Common myeloid progenitor, CD34-positive (primary cell): ENCODE data around the gene FAXC.
"Not testable (repeated sequence)": the region's sequence is repeated elsewhere in the genome, so short reads cannot be mapped to it uniquely, and the experiment has no call there.

ENCODE experiments used
- CTCF ChIA-PET: fragments of 350-600 bp; sonication (Branson Sonifier 250); formaldehyde crosslinking; loops from one replicate; lab custom pipeline; 2021; ENCODE audit warnings: antibody characterized with exemption; lab: Charles Lee
- POLR2A ChIA-PET: fragments of 350-600 bp; sonication (Branson Sonifier 250); formaldehyde crosslinking; loops from one replicate; lab custom pipeline; 2021; ENCODE audit warnings: antibody characterized with exemption; lab: Charles Lee
- DNase-seq, 3 donors: peaks; one replicate each; pipeline versions ENCODE4 v3.0.0 to v3.0.0-alpha.2; 2013
- H3K27ac ChIP-seq, 2 experiments: 1 replicate in 1 of 2; 2 replicates in 1 of 2; pipeline ENCODE4 v1.7.0; 2013; ENCODE audit warnings: inconsistent platforms in 2 of 2, low read length in 2 of 2, mild to moderate bottlenecking in 2 of 2, low read depth in 1 of 2, moderate library complexity in 1 of 2; ENCODE audit not compliant: severe bottlenecking in 2 of 2, insufficient read depth in 1 of 2, poor library complexity in 1 of 2
- H3K27me3 ChIP-seq, 5 experiments: replicated peaks in 2 of 5; 1 replicate in 3 of 5; 2 replicates in 2 of 5; pipeline versions ENCODE4 v1.6.1 to v1.7.0; 2013; ENCODE audit warnings: low read length in 4 of 5, mild to moderate bottlenecking in 2 of 5, moderate library complexity in 2 of 5, inconsistent platforms in 1 of 5; ENCODE audit not compliant: insufficient read depth in 5 of 5, control insufficient read depth in 4 of 5
- H3K36me3 ChIP-seq, 4 experiments: 1 replicate in 2 of 4; 2 replicates in 2 of 4; pipeline versions ENCODE4 v1.6.1 to v1.7.0; 2013; ENCODE audit warnings: low read length in 3 of 4, control low read depth in 1 of 4, mild to moderate bottlenecking in 1 of 4; ENCODE audit not compliant: control insufficient read depth in 4 of 4, insufficient read depth in 4 of 4
- H3K4me1 ChIP-seq, 4 experiments: 1 replicate in 3 of 4; 2 replicates in 1 of 4; pipeline versions ENCODE4 v1.6.1 to v1.7.1; 2013; ENCODE audit warnings: low read length in 3 of 4, mild to moderate bottlenecking in 3 of 4, control low read depth in 1 of 4, inconsistent platforms in 1 of 4, moderate library complexity in 1 of 4; ENCODE audit not compliant: control insufficient read depth in 4 of 4, insufficient read depth in 4 of 4; ENCODE audit errors: control extremely low read depth in 1 of 4
- H3K4me3 ChIP-seq, 7 experiments: 1 replicate in 4 of 7; 2 replicates in 3 of 7; pipeline versions ENCODE4 v1.5.1 to v1.7.0; 2013; ENCODE audit warnings: mild to moderate bottlenecking in 7 of 7, low read length in 6 of 7, moderate library complexity in 6 of 7, inconsistent platforms in 2 of 7, low read depth in 2 of 7, control low read depth in 1 of 7; ENCODE audit not compliant: insufficient read depth in 4 of 7, control insufficient read depth in 1 of 7; ENCODE audit errors: extremely low read depth in 1 of 7
- H3K9me3 ChIP-seq, 5 experiments: 1 replicate in 4 of 5; 2 replicates in 1 of 5; pipeline versions ENCODE4 v1.6.1 to v1.7.1; 2013; ENCODE audit warnings: low read length in 4 of 5, mild to moderate bottlenecking in 2 of 5, inconsistent platforms in 1 of 5, low read depth in 1 of 5, moderate library complexity in 1 of 5; ENCODE audit not compliant: control insufficient read depth in 4 of 5, insufficient read depth in 2 of 5; ENCODE audit errors: control extremely low read depth in 1 of 5
- WGBS: methylation state at CpG from one replicate; pipeline ENCODE4 v1.1.5; 2013; ENCODE audit not compliant: insufficient coverage; 5-methylcytosine and 5-hydroxymethylcytosine counted together

The FAXC gene

DNA sequence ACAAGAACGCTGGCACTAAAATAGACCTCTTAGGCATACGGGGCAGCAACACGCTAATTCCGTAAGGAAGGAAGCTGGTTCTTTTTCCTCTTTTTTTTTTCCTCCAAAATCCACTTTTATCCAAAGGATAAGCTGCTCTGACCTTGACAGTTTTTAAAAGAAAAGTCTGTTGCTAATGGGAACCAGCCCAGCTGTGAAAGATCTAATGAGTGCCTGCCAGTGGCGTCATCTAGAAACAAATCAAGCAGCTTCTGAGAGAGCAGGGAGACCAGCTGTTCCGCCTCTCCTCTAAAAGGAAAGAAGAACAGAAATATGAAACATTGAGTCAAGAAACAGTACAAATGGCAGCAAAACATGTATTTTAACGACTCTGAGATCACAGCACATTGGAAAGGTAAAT, 78.6 kb downstream of the FAXC start:
- DNase-seq, result no peak
- Histone ChIP-seq H3K36me3 (no peaks in the 10 kb centered on the region), H3K27me3 (no peaks in the 10 kb centered on the region), H3K4me1 (no peaks in the 10 kb centered on the region), H3K27ac (no peak overlapping the region), H3K4me3 (no peak overlapping the region), H3K9me3 (no peaks in the 10 kb centered on the region)
- 93% methylated on average over 7 of the region's 7 CpGs for WGBS
- ChIA-PET POLR2A (no interaction called here), CTCF (no interaction called here)

DNA sequence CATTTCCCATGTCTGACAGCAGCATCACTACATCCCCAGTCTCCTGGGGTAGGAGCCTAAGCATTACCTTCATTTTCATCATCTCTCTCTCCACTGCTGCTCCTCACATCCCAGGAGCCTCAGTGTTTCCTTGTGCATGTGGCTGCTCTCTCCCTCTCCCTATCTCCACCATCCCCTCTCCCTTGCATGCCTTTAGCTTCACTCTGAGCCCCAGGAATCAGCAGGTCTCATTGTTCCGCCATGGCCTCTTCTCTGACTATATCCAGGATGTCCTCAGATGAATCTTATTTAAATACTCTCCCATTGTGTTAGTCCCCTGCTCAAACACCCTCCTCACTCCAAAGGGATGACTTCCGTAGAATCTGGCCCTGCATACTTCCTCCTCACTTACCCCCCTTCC, 79.4 kb downstream of the FAXC start:
- Histone ChIP-seq H3K9me3 (no peaks in the 10 kb centered on the region), H3K4me1 (no peaks in the 10 kb centered on the region), H3K36me3 (no peaks in the 10 kb centered on the region), H3K27ac (no peak overlapping the region), H3K4me3 (no peak overlapping the region), H3K27me3 (no peaks in the 10 kb centered on the region)
- 100% methylated on average over 2 of the region's 2 CpGs for WGBS
- POLR2A ChIA-PET, result no interaction called here
- no peak for DNase-seq
- CTCF ChIA-PET, result interaction anchor here (1.0 kb wide), 1 partner anchor 28 kb away, joined by 3 read pairs; no protein-coding TSS in a partner anchor

DNA sequence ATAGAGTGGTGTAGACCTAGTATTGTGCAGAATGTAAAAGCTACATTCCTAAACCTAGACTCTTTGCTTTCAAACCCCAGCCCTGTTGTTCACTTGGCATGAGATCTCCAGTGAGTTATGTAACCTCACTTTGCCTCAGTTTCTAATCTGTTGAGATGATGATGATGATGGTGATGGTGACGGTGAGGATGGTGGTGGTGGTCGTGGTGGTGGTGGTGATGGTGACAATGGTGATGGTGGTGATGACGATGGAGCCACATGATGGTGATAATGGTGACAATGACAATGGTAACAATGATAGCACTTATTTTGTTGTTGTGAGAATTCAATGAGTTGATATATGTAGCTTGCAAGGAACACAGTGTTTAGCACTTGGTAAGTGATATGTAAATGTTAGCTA, 80.3 kb downstream of the FAXC start:
- DNase-seq, result no peak
- WGBS, result 54% methylated on average over 3 of the region's 3 CpGs
- Histone ChIP-seq H3K9me3 (no peaks in the 10 kb centered on the region), H3K4me1 (no peaks in the 10 kb centered on the region), H3K36me3 (no peaks in the 10 kb centered on the region), H3K4me3 (no peak overlapping the region), H3K27ac (no peak overlapping the region), H3K27me3 (no peaks in the 10 kb centered on the region)
- CTCF ChIA-PET, result interaction anchor here (1.0 kb wide), 1 partner anchor 27 kb away, joined by 3 read pairs; no protein-coding TSS in a partner anchor
- POLR2A ChIA-PET, result no interaction called here

DNA sequence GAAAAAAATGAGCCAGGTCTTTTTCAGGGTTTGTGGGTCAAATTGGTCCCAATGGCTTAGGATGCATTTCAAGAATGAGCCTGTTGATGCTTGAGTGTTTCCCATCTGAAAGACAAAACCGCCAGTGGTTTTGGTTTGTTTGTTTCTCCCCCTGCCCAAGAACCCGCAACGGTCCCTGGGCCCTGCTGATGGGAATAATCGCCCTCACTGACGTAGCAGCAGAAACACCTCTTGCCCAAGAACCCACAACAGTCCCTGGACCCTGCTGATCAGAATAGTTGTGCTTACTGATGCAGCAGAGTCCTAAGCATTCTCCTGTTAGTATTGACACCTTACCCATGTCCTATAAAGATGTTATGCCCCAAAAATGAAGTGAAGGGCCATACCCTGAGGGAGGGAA, 82.5 kb downstream of the FAXC start:
- H3K4me1 ChIP-seq, POLR2A ChIA-PET, H3K27me3 ChIP-seq, DNase-seq, H3K27ac ChIP-seq, H3K9me3 ChIP-seq, CTCF ChIA-PET, H3K36me3 ChIP-seq, H3K4me3 ChIP-seq: not testable (repeated sequence)
- WGBS, result 85% methylated on average over 5 of the region's 5 CpGs

DNA sequence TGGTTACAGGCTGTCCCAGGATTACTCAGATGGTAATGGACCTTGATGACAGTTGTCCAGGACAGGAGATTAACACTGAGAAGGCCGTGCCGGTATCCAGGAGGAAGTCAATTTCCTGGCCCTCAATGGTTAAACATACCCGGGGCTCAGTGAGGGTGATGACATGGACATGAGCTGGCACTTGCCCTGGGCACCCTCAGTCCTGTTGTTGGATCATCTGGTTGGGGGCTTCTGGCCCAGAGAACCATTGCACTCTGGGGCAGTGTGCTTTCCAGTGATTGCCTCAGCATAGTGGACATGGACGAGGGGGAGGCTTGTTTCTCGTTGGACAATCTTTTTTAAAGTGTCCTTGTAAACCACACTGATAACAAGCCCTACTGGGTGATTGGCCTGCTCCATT, 84.0 kb downstream of the FAXC start:
- H3K4me1 ChIP-seq, H3K27me3 ChIP-seq, H3K27ac ChIP-seq, DNase-seq, H3K9me3 ChIP-seq, H3K36me3 ChIP-seq, CTCF ChIA-PET, H3K4me3 ChIP-seq, POLR2A ChIA-PET: not testable (repeated sequence)
- WGBS, result 91% methylated on average over 5 of the region's 5 CpGs

DNA sequence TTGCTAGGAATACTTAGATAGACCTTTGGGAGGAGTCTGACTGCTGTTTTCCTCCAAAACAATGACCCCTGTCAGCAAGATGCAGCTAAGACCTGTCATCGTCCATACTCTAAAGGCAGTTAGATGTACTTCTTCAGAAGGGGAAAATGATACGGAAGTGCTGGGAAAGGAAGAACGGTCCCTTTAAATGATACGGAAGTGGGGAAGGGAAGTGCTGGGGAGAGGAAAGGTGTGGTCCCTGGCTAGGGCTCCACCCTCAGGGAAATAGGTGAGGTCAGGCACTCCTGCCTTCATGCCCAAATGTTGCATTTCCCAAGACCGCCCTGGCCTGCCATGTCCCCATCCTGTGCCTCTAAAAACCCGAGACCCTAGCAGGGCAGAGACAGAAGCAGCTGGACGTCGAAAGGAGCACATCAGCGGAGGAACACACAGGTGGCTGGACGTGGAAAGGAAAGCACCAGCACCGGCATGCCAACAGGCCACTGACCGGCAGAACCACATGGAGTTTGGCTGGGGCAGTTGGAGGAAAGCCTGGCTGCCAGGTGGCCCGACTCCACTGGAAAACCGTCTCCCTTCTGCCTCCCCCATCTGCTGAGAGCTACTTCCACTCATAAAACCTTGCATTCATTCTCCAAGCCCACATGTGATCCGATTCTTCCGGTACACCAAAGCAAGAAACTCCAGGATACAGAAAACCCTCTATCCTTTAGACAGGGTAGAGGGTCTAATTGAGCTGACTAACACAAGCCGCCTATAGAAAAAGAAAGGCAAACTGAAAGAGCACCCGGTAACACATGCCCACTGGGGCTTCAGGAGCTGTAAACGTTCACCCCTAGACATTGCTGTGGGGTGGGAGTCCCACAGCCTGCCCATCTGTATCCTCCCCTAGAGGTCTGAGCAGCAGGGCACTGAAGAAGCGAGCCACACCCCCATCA, 94.6 kb downstream of the FAXC start:
- ChIA-PET CTCF (no interaction called here), POLR2A (no interaction called here)
- DNase-seq, result no peak
- Histone ChIP-seq H3K4me1 (no peaks in the 10 kb centered on the region), H3K36me3 (no peaks in the 10 kb centered on the region), H3K9me3 (no peaks in the 10 kb centered on the region), H3K27me3 (peaks cover 0 to 4% (median 0%) of the 10 kb centered on the region in 5 experiments), H3K27ac (no peak overlapping the region), H3K4me3 (no peak overlapping the region)
- WGBS, result 86% methylated on average over 19 of the region's 20 CpGs

DNA sequence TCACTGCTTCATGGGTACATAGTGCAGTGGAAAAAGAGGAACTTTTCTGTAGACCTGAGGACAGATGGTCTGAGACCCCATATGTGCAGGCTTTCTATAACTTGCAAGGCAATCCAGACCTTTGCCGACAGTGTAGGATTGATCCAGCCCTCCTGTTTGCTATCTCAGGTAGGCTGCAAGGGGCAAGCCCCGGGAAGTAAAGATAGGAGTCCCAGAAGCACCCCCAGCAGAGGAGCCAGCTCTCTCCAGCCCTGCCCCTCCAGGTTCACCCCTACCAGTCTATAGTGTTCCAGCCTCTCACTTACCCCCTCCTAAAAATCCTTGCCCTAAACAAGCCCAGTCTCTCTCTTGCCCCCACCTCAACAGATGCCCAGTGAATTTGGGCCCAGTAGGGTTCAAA, 96.2 kb downstream of the FAXC start:
- Histone ChIP-seq H3K27me3 (peaks cover 0 to 4% (median 0%) of the 10 kb centered on the region in 5 experiments), H3K36me3 (no peaks in the 10 kb centered on the region), H3K4me3 (no peak overlapping the region), H3K27ac (no peak overlapping the region), H3K9me3 (no peaks in the 10 kb centered on the region), H3K4me1 (no peaks in the 10 kb centered on the region)
- CTCF ChIA-PET, result no interaction called here
- POLR2A ChIA-PET, result no interaction called here
- WGBS, result 75% methylated on average over 2 of the region's 2 CpGs
- no peak for DNase-seq
